Activated CD4-positive, alpha-beta T cell treated with anti-CD3 and anti-CD28 coated beads for 24 hours (primary cell): ENCODE results near the gene CBX8.

Source experiments
- DNase-seq, 2 donors: peaks; one replicate each; pipeline ENCODE4 v3.0.0-alpha.2; 2020; ENCODE audit warnings: low read depth in 2 of 2

The CBX8 gene

GRCh38 chr17:79750650-79751545 is 46.0 kb downstream of the CBX8 start:
- DNase-seq, result no peak

DNA sequence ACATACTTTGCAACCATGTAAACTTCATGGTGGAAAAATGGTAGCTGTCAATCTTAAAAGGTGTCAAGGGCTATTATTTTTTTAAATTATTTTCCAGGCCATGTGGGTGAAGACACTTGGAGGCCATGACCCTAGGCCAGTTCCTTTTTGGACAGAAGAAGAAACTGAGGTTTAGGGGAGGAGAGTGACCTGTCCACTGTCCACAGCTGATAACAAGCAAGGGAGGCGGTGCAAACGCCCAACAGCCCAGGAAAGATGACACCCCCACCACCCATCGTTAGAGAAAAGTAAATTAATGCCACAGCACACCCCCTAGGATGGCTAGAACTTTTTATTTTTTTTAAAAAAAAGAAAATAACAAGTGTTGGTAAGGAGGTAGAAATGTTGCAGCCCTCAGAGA is 46.9 kb downstream of the CBX8 start:
- DNase-seq, result no peak

DNA sequence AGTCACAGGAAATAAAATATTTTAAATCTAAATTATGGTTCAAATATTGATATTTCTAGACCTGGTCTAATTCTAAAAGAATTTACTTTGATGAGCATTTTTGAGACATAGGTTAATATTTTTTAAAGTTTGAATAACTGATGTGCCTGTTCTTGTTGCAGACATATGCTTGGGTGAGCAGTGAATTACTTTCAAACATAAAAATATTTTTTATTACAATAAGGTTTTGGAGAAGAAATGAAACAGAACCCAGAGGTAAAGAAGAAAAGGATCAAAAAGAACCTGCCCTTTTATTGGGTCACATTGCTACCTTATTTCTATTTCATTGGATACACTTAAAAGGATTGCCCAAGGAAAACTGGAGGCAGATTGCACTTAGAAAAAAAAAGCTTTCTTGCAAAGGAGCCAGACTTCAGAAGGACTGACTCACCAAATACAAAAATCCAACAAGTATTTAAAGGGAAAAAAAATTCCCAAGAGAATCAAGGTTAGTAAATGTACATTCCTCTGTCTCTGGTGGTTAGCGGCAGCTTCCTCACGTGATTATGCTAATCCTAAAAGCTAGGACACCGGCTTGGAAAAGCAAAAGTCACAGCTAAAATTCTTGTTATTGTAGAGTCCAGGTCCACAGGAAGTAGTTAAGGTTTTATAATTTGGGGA is 47.6 kb downstream of the CBX8 start:
- DNase-seq, result no peak

DNA sequence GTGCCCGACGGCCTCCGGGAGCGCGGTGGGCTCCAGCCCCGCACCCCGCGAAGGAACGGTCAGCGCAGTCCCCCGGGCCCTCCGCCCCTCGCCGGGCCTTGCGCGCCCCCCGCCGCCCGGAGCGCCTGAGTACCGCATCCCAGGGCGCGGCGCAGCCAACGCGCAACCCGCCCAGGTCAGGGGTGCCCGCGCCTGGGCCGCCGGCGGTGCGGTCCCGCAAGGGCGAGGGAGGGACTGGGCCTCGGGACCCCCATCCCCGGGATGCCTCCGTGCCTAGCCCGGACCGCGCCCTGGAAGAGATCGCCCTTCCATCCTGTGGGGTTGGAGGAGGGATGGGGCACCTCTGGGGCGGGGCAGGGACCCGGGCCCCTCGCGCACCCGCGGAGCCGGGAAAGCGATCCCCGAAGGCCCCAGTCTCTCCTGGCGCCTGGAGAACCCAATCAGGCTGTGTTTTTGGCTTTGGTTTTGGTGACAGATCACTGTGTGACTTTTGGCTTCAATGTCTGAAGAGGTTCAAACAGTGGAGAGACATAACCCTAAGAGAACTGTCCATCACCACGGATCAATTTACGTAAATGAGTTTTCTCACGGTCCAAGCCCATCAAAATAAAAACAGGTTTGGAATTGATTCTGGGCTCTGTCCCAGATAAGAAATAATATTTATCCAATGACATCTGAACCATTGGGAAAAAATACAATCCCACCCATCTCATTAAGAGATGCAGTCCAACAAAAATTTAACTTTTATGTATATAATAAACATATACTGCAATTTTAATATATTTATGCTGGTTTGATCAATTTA is 48.4 kb downstream of the CBX8 start:
- DNase-seq, result no peak

- no peak for DNase-seq
Observed at GRCh38 chr17:79747508-79748294, 49.2 kb downstream of the CBX8 start.

DNA sequence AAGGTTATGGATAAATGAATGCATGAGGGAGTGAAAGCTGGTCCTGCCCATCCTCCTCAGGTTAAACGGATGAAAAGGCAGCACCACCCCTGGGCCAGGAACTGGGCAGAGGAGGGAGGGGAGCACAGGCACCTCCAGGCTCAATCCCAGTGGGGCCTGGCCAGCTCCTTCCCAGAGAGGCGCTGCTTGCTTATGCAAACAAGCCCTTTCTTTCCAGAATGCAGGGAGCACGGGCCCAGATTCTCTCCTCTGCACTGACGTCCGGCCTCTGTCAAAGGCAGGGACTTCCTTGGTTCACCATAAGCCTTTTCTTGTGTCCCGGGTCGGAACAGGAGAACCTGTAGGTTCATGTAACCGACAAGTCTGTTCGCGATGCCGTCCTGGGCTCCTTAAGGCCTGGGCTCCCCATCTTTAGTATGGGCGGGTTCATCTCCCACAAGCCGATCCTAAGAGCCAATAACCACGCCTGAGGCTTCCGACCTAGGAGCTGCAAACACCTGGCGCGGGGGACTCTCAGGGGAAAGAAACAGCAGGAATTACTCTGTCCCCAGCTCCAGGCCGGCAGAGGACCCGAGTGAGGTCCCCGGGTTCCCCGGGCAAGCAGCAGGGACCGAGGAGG is 49.9 kb downstream of the CBX8 start:
- no peak for DNase-seq

DNA sequence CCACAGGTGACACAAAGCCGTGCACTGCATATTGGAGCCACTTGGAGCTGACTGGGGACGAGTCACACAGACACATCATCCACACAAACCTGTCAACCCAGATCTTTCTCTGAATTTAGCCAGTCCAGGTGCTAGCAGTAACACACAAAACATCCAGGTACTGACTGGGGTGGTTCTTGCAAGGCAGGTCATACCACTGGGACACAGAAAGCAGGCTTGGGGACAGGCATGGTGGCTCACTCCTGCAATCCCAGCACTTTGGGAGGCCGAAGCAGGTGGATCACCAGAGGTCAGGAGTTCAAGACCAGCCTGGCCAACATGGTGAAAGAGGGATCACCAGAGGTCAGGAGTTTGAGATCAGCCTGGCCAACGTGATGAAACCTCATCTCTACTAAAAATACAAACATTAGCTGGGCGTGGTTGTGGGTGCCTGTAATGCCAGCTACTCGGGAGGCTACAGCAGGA is 51.2 kb downstream of the CBX8 start:
- no peak for DNase-seq

DNA sequence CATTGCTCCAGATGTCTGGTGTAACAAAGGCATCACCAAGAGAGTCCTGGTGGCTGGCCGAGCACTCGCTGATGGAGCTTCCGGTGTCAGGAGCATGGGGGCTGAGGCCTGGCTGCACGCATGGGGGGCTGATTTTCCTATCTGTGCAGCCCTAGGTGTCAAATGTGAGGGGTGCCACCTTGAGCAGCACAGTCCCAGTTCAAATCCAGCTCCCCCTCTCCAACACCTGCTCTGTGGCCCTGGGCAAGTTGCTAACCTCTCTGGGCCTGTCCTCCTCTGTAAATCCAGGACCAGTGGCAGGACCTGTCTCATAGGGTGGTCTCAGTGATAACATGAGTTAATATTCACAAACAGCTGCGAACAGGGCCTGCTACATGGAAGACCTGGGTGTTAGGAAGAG is 53.3 kb downstream of the CBX8 start:
- DNase-seq, result no peak

DNA sequence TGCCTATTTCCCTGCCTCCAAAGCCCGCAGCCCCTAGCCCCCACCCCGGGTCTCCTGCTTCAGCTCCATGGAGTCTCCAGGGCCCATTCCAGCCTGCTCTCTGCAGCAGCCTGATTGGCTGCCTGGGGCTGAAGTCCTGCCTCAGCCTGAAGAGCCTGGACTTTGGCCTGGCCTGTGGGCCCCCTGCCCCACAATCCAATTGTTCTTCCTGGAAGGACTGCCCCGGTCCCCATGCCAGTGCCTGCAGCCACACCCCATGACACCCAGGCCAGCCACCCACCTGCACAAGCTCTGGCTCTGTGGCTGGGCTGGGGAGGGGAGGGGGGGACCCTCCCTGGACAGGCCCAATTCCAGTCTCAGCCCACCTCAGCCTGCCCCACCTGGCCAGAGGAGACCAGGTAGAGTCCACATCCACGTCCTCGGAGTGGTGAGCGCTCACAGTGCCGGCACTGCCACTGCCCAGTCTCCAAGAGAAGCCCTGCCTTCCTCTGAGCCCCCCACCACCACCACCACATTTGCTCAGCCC is 53.9 kb downstream of the CBX8 start:
- DNase-seq, result no peak

DNA sequence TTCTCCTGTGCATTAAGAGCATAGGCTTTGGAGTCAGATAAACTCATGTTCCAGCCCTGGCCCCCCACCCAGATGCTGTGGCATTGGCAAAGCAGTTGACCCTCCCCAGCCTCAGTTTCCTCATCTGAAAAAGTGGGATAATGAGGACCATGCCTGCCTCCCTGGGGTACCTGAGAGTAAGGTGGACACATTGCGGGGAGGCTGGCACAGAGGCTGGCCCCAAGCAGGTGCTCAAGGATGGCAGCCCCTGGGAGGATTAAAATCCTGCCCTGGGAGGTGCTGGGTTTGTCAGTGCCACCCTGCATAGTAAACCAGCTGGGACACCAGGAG is 54.3 kb downstream of the CBX8 start:
- DNase-seq, result no peak
